Spleen (tissue), 7 donors: ENCODE results near the gene DNASE1L2.

Experiments
- CTCF ChIP-seq, 11 experiments: fragments of 200-600 bp in 7 of 11; fragments of 450-650 bp in 4 of 11; sonication (generic) in 4 of 11; IDR thresholded peaks in 8 of 11; conservative IDR thresholded peaks in 3 of 11; 1 replicate in 7 of 11; 2 replicates in 4 of 11; pipeline versions ENCODE4 v1.4.0 to v1.8.0; 2016 to 2021; ENCODE audit warnings: antibody characterized with exemption in 11 of 11, inconsistent platforms in 4 of 11, mild to moderate bottlenecking in 1 of 11
- POLR2A ChIP-seq, 3 donors: fragments of 450-650 bp; IDR thresholded peaks; one replicate each; pipeline ENCODE4 v1.5.1; 2017; ENCODE audit warnings: antibody characterized with exemption in 3 of 3, mild to moderate bottlenecking in 1 of 3
- donor health status: DM: no; HTN: no; CAD: no; lungs with moderate emphysema.
- donor health status: DM: no; HTN: no; CAD: no.
- donor health status: DM: no; HTN: no; CAD: no.

- no peak for TF ChIP-seq POLR2A (IDR thresholded peaks at IDR 0.05)
- TF ChIP-seq CTCF (IDR thresholded peaks at IDR 0.05 in 8 of 11, conservative IDR thresholded peaks at IDR 0.05 in 3 of 11), result no peak
Measured at GRCh38 chr16:2186505-2186904, 49.7 kb upstream of the DNASE1L2 start.
